ENCODE results near the gene ARMC3. TPM values are rescaled to one million over a fixed set of nuclear protein-coding genes. Genes with fewer than 3 reads are reported as not detected.

The ARMC3 gene
- total RNA-seq, 1 donor from 2014 or later = 1.5 TPM

GRCh38 chr10:23048191-23048590 lies 120.3 kb downstream of the ARMC3 start:
- H3K4me1 Mint-ChIP-seq = peaks cover 17% of the 10 kb centered on the region
- DNase-seq (ENCODE audit: low read depth, low spot score) = no peak
- no peaks in the 10 kb centered on the region for H3K36me3 Mint-ChIP-seq (ENCODE audit: low read depth)
- no peaks in the 10 kb centered on the region for H3K27me3 Mint-ChIP-seq (ENCODE audit: low read depth)
- no peak for TF ChIP-seq CTCF (conservative IDR thresholded peaks at IDR 0.05)
- H3K9me3 Mint-ChIP-seq = no peaks in the 10 kb centered on the region
- no peak overlapping the region for H3K4me3 Mint-ChIP-seq
- H3K27ac Mint-ChIP-seq (ENCODE audit: unreplicated experiment) = no peak overlapping the region

- DNase-seq (ENCODE audit: low read depth, low spot score) = no peak
- Mint-ChIP-seq H3K4me1 (peaks cover 39% of the 10 kb centered on the region), H3K27me3 (ENCODE audit: low read depth) (no peaks in the 10 kb centered on the region), H3K9me3 (no peaks in the 10 kb centered on the region), H3K27ac (ENCODE audit: unreplicated experiment) (no peak overlapping the region), H3K4me3 (no peak overlapping the region), H3K36me3 (ENCODE audit: low read depth) (no peaks in the 10 kb centered on the region)
- TF ChIP-seq CTCF (conservative IDR thresholded peaks at IDR 0.05) = no peak
Observed at GRCh38 chr10:23051278-23051677, 123.4 kb downstream of the ARMC3 start.

GRCh38 chr10:23051855-23052331 lies 124.0 kb downstream of the ARMC3 start:
- no peak overlapping the region for H3K4me3 Mint-ChIP-seq
- H3K36me3 Mint-ChIP-seq (ENCODE audit: low read depth) = no peaks in the 10 kb centered on the region
- no peak for DNase-seq (ENCODE audit: low read depth, low spot score)
- peaks cover 2% of the 10 kb centered on the region for H3K9me3 Mint-ChIP-seq
- peaks cover 45% of the 10 kb centered on the region for H3K4me1 Mint-ChIP-seq
- H3K27ac Mint-ChIP-seq (ENCODE audit: unreplicated experiment) = no peak overlapping the region
- TF ChIP-seq CTCF (conservative IDR thresholded peaks at IDR 0.05) = no peak
- no peaks in the 10 kb centered on the region for H3K27me3 Mint-ChIP-seq (ENCODE audit: low read depth)

GRCh38 chr10:23053036-23053435 lies 125.2 kb downstream of the ARMC3 start:
- Mint-ChIP-seq H3K9me3 (peaks cover 2% of the 10 kb centered on the region), H3K27me3 (ENCODE audit: low read depth) (no peaks in the 10 kb centered on the region), H3K27ac (ENCODE audit: unreplicated experiment) (peak overlapping the region; percentile 13), H3K4me3 (no peak overlapping the region), H3K4me1 (peaks cover 45% of the 10 kb centered on the region), H3K36me3 (ENCODE audit: low read depth) (no peaks in the 10 kb centered on the region)
- DNase-seq (ENCODE audit: low read depth, low spot score) = no peak
- TF ChIP-seq CTCF (conservative IDR thresholded peaks at IDR 0.05) = no peak

- peak overlapping the region; percentile 3 for H3K4me3 Mint-ChIP-seq
- H3K9me3 Mint-ChIP-seq = peaks cover 6% of the 10 kb centered on the region
- no peaks in the 10 kb centered on the region for H3K36me3 Mint-ChIP-seq (ENCODE audit: low read depth)
- no peak for DNase-seq (ENCODE audit: low read depth, low spot score)
- peaks cover 45% of the 10 kb centered on the region for H3K4me1 Mint-ChIP-seq
- H3K27ac Mint-ChIP-seq (ENCODE audit: unreplicated experiment) = peak overlapping the region; percentile 78
- no peak for TF ChIP-seq CTCF (conservative IDR thresholded peaks at IDR 0.05)
- no peaks in the 10 kb centered on the region for H3K27me3 Mint-ChIP-seq (ENCODE audit: low read depth)
Observed at GRCh38 chr10:23055424-23056185, 127.8 kb downstream of the ARMC3 start.
